ENCODE measurements around the gene ABHD8. TPM values are rescaled to one million over a fixed set of nuclear protein-coding genes. Genes with fewer than 3 reads are reported as not detected.

The ABHD8 gene
- total and polyA plus RNA-seq, 2 of the 13 experiments (the other 11 are each of a cell fraction or from before 2014, with no cell fraction given), result 6.3 to 7.2 TPM

DNA sequence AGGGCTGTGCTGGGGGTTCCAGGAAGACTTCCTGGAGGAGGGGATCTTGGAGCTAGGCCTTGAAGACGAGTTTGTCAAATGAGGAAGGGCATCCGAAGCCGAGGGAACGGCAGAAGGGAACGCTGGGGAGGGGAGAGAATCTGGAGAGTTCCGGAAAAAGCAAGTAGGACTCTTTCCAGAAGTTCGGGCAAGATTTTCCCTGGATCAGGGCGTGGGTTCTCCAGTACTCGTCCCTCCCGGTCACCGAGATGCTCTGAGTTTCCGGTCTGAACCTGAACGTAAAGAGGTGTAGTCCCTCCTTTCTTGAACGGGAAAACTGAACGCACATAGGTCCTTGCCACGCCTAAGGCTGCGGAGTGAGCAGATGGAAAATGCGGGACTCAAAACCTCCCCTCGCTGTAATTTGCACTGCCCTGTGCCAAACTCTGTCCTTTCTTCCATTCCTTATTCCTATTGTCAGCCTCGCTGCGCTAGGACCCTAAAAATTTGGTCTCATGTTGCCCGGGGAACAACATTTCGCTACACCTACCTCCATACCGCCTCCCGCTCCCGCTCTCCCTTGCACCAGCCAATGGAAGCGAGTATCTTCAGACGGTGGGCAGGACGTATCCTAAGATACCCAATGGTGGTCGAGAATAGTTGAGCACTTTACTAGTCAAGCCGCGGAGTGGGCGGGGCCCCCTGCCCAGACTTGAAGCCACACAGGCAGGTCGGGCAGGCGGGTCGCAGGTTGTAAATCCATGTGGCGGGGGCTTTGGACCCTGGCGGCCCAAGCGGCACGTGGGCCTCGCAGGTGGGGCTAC lies 33.8 kb upstream of the ABHD8 start, which contains the start of gene GTPBP3 (continued):
- TF ChIP-seq HNF4G (IDR thresholded peaks at IDR 0.05; ENCODE audit: borderline replicate concordance, low read depth, low read length) (no peak), HNF4G (CRISPR knock-in tag; IDR thresholded peaks at IDR 0.05; ENCODE audit: borderline replicate concordance, low read depth) (no peak), FOXP1 (IDR thresholded peaks at IDR 0.05) (peak; percentile 14; the same call in 1 of the 2 replicates), FOXP1 (CRISPR knock-in tag; IDR thresholded peaks at IDR 0.05) (no peak), ZNF225 (CRISPR knock-in tag; IDR thresholded peaks at IDR 0.05) (no peak), RXRA (CRISPR knock-in tag; IDR thresholded peaks at IDR 0.05) (0 out of 2 replicates have a peak, but pooled peaks have one; percentile 49), ZFY (CRISPR knock-in tag; IDR thresholded peaks at IDR 0.05) (peak; percentile 63), REPIN1 (CRISPR knock-in tag; IDR thresholded peaks at IDR 0.05; ENCODE audit: borderline replicate concordance, low read depth) (peak; percentile 91), RAD21 (CRISPR knock-in tag; IDR thresholded peaks at IDR 0.05) (no peak), KLF11 (CRISPR knock-in tag; IDR thresholded peaks at IDR 0.05) (no peak), JARID2 (CRISPR knock-in tag; IDR thresholded peaks at IDR 0.05; ENCODE audit: insufficient replicate concordance) (no peak), NONO (IDR thresholded peaks at IDR 0.05) (no peak), NONO (CRISPR knock-in tag; conservative IDR thresholded peaks at IDR 0.05) (peak; percentile 68), ZNF543 (CRISPR knock-in tag; IDR thresholded peaks at IDR 0.05) (no peak), ZNF224 (CRISPR knock-in tag; IDR thresholded peaks at IDR 0.05) (no peak), PAWR (CRISPR knock-in tag; IDR thresholded peaks at IDR 0.05; ENCODE audit: borderline replicate concordance) (0 out of 2 replicates have a peak, but pooled peaks have one; percentile 43), ZNF670 (CRISPR knock-in tag; IDR thresholded peaks at IDR 0.05; ENCODE audit: borderline replicate concordance) (peak; percentile 71; the same call in 1 of the 2 replicates), ZNF335 (CRISPR knock-in tag; IDR thresholded peaks at IDR 0.05) (peak; percentile 61; the same call in 1 of the 2 replicates), ZNF558 (CRISPR knock-in tag; IDR thresholded peaks at IDR 0.05; ENCODE audit: borderline replicate concordance) (0 out of 2 replicates have a peak, but pooled peaks have one; percentile 54)
- TF ChIP-seq, protein P1, sequence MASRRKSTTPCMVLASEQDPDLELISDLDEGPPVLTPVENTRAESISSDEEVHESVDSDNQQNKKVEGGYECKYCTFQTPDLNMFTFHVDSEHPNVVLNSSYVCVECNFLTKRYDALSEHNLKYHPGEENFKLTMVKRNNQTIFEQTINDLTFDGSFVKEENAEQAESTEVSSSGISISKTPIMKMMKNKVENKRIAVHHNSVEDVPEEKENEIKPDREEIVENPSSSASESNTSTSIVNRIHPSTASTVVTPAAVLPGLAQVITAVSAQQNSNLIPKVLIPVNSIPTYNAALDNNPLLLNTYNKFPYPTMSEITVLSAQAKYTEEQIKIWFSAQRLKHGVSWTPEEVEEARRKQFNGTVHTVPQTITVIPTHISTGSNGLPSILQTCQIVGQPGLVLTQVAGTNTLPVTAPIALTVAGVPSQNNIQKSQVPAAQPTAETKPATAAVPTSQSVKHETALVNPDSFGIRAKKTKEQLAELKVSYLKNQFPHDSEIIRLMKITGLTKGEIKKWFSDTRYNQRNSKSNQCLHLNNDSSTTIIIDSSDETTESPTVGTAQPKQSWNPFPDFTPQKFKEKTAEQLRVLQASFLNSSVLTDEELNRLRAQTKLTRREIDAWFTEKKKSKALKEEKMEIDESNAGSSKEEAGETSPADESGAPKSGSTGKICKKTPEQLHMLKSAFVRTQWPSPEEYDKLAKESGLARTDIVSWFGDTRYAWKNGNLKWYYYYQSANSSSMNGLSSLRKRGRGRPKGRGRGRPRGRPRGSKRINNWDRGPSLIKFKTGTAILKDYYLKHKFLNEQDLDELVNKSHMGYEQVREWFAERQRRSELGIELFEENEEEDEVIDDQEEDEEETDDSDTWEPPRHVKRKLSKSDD (CRISPR knock-in tag; IDR thresholded peaks at IDR 0.05; ENCODE audit: low read depth), result no peak
- TF ChIP-seq, protein P2, sequence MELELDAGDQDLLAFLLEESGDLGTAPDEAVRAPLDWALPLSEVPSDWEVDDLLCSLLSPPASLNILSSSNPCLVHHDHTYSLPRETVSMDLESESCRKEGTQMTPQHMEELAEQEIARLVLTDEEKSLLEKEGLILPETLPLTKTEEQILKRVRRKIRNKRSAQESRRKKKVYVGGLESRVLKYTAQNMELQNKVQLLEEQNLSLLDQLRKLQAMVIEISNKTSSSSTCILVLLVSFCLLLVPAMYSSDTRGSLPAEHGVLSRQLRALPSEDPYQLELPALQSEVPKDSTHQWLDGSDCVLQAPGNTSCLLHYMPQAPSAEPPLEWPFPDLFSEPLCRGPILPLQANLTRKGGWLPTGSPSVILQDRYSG (CRISPR knock-in tag; IDR thresholded peaks at IDR 0.05), result 0 out of 2 replicates have a peak, but pooled peaks have one; percentile 50
- TF ChIP-seq, protein P3, sequence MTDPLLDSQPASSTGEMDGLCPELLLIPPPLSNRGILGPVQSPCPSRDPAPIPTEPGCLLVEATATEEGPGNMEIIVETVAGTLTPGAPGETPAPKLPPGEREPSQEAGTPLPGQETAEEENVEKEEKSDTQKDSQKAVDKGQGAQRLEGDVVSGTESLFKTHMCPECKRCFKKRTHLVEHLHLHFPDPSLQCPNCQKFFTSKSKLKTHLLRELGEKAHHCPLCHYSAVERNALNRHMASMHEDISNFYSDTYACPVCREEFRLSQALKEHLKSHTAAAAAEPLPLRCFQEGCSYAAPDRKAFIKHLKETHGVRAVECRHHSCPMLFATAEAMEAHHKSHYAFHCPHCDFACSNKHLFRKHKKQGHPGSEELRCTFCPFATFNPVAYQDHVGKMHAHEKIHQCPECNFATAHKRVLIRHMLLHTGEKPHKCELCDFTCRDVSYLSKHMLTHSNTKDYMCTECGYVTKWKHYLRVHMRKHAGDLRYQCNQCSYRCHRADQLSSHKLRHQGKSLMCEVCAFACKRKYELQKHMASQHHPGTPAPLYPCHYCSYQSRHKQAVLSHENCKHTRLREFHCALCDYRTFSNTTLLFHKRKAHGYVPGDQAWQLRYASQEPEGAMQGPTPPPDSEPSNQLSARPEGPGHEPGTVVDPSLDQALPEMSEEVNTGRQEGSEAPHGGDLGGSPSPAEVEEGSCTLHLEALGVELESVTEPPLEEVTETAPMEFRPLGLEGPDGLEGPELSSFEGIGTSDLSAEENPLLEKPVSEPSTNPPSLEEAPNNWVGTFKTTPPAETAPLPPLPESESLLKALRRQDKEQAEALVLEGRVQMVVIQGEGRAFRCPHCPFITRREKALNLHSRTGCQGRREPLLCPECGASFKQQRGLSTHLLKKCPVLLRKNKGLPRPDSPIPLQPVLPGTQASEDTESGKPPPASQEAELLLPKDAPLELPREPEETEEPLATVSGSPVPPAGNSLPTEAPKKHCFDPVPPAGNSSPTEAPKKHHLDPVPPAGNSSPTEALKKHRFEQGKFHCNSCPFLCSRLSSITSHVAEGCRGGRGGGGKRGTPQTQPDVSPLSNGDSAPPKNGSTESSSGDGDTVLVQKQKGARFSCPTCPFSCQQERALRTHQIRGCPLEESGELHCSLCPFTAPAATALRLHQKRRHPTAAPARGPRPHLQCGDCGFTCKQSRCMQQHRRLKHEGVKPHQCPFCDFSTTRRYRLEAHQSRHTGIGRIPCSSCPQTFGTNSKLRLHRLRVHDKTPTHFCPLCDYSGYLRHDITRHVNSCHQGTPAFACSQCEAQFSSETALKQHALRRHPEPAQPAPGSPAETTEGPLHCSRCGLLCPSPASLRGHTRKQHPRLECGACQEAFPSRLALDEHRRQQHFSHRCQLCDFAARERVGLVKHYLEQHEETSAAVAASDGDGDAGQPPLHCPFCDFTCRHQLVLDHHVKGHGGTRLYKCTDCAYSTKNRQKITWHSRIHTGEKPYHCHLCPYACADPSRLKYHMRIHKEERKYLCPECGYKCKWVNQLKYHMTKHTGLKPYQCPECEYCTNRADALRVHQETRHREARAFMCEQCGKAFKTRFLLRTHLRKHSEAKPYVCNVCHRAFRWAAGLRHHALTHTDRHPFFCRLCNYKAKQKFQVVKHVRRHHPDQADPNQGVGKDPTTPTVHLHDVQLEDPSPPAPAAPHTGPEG (CRISPR knock-in tag; IDR thresholded peaks at IDR 0.05), result peak; percentile 97
